CD4-positive, alpha-beta T cell treated with Interleukin-2 at 100 ng/mL for 4 hours (primary cell): ENCODE results near the gene OTUD5.

Experiments used
- DNase-seq: peaks from one replicate; pipeline ENCODE4 v3.0.0-alpha.2; 2020; ENCODE audit warnings: low spot score

Gene OTUD5

DNA sequence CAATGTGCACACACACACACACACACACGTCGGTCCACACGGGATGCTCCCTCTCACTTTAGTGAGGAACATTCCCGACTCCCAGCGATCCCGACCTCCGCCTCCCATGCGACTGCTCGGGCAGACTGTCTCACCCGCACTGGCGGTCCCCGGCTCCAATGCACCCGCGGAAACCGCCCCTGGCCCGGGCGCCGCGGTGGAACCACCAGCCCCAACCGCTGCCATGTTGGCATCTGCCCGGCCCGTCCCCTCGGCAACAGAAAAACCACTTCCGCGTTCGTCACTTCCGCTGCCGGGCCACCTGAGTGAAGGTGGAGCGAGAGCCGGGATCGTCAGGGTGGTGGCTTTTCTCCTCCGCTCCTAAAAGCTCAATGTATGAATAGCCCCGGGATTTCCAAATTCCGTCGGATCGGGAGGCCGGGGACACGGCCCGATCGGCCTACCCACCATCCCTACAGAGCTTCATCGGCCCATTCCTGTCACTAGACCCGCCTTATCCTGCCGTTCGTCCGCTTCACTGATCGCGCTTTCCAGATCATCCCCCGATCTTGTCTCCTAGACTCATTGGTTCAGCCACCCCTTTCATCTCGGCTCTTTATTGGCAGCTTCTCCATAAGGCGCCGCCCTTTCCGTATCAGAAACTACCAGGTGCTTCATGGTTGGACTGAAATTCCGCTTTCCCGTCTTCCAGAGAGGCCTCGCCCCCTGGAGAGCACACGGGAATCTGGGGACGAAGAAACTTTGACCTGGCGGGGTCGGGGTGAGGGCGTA, 45.8 kb downstream of the OTUD5 start, which contains the start of gene SLC35A2:
Gene SLC35A2 (minus strand): TSS at position 235 of the 771 bp plus-strand sequence. CDS start 10 bp downstream, at position 225.
- DNase-seq: peak; percentile 85

- peak; percentile 19 for DNase-seq
Measured at GRCh38 chrX:48910926-48911411, 46.4 kb downstream of the OTUD5 start.

- no peak for DNase-seq
Measured at GRCh38 chrX:48909703-48910294, 47.6 kb downstream of the OTUD5 start.

- no peak for DNase-seq
Measured at GRCh38 chrX:48908600-48908999, 48.8 kb downstream of the OTUD5 start.

DNA sequence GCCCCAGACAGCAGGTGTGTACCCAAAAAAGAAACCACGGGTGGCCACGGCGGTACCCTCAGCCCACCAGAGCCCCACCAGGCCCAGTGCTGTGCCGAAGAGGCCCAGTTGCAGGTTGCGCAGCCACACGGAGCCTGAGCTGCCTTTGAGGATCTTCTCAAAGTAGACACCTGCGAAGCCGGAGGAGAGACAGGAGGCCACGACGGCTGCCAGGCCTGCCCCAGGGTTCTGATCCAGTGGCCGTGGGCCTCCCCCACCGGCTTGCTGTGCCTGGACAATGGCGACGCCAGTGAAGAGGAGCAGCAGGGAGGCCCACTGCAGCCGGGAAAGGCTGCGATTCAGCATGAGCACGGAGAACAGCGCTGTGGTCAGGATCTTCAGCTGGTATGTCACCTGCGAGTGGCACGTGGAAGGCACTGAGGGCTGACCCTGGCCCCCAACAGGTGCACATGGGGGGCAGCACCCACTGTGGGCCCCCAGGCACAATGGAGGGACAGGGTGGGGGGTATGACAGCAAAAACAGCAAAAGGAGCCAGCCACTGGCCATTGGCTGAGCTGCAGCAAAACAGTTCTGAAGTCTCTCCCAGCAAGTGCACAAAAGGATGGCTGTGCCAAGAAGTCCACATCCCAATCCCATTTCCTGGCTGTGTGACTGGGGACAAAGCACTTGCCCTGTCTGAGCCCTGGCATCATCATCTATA, 52.2 kb downstream of the OTUD5 start:
- no peak for DNase-seq

GRCh38 chrX:48904626-48905025, 52.8 kb downstream of the OTUD5 start:
- no peak for DNase-seq

- DNase-seq: no peak
Measured at GRCh38 chrX:48904180-48904579, 53.2 kb downstream of the OTUD5 start.

DNA sequence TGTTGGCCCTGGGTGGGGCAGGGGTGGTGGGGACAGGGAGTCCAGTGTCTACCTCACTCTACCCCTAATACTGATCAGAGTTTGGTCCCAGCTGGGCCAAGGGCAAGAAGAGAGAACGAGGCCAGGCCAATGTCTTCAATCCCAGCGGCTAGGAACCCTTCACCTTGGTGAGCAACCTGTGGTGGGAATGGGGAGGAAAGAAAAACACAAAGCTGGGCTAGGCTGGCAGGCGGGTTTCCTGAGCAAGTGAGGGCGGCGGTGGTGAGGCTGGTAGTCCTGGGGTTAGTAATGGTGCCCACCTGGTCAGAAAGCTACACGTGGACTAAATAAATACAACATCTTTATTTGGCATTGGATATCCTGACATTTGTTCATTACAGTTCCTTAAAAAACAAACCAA, 54.1 kb downstream of the OTUD5 start:
- no peak for DNase-seq

- no peak for DNase-seq
Measured at GRCh38 chrX:48902776-48903175, 54.6 kb downstream of the OTUD5 start.

DNA sequence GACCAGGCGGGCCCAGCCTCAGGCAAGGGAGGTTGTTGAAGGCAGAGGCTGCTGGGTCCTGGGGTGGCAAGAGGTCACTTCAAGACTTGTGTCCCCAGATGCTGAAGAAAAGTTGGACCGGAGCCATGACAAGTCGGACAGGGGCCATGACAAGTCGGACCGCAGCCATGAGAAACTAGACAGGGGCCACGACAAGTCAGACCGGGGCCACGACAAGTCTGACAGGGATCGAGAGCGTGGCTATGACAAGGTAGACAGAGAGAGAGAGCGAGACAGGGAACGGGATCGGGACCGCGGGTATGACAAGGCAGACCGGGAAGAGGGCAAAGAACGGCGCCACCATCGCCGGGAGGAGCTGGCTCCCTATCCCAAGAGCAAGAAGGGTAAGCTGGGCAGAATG, 55.3 kb downstream of the OTUD5 start:
- DNase-seq: no peak

DNA sequence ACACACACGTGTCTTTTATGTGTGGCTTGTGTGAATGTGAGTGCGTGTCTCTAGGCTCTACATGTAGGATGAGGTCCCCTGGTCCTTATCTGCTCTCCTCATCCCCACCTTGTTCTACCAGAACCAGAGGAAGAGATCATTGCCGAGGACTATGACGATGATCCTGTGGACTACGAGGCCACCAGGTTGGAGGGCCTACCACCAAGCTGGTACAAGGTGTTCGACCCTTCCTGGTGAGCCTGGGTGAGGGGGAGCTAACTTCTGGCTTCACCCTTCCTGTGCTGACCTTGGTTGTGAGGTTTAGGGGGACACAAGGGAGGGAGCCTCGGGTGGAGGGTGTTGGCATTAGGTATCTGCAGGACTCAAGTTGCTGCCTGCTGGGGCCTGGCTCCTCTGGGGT, 56.3 kb downstream of the OTUD5 start:
- DNase-seq: no peak

GRCh38 chrX:48899078-48899410, 58.4 kb downstream of the OTUD5 start:
- no peak for DNase-seq

DNA sequence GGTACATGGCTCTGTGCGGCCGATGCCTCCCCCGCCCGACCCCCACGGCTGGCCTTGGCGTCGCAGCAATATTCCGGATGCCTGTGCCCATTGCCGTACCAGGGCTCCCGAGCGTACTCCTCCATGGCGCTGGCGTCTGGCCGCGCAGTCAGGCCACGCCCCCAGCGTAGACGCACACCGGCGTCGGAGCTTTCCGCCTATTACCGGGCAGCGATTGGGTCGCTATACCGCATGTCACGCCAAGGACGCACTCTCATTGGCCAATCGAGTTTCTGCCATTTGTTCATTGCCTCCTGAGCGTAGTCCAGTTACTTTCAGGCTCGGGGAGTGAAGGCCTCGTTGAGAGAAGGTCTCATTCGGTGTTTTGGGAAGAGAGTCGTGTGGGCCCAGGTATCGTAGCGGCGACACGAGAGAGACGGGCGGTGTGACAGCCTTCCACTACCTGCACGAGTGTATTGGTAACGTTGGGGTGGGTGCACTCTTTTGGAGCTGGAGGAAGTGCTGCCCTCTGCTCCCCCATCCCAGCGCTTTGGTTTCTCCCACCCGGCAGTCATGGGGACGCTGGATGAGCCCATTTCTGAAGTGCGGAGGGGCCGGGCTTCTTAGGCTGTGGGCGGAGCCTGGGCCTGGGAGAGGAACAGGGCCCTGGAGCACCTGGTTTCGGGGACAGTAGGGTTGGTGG, 59.6 kb downstream of the OTUD5 start, which contains the start of the genes PQBP1 and TIMM17B:
Gene PQBP1 (plus strand): TSS at position 306 of the 682 bp plus-strand sequence. CDS start 580 bp downstream, outside the sequence.
Gene TIMM17B (minus strand): TSS at position 144 of the 682 bp plus-strand sequence. CDS start 19 bp downstream, at position 125.
- peak; percentile 91 for DNase-seq

- peak; percentile 59 for DNase-seq
Measured at GRCh38 chrX:48897157-48897624, 60.2 kb downstream of the OTUD5 start.

- DNase-seq: no peak
Measured at GRCh38 chrX:48896611-48897011, 60.8 kb downstream of the OTUD5 start.

GRCh38 chrX:48894891-48895290, 62.5 kb downstream of the OTUD5 start:
- no peak for DNase-seq

GRCh38 chrX:48893556-48894348, 63.7 kb downstream of the OTUD5 start:
- no peak for DNase-seq

- DNase-seq: no peak
Measured at GRCh38 chrX:48892896-48893295, 64.5 kb downstream of the OTUD5 start.

DNA sequence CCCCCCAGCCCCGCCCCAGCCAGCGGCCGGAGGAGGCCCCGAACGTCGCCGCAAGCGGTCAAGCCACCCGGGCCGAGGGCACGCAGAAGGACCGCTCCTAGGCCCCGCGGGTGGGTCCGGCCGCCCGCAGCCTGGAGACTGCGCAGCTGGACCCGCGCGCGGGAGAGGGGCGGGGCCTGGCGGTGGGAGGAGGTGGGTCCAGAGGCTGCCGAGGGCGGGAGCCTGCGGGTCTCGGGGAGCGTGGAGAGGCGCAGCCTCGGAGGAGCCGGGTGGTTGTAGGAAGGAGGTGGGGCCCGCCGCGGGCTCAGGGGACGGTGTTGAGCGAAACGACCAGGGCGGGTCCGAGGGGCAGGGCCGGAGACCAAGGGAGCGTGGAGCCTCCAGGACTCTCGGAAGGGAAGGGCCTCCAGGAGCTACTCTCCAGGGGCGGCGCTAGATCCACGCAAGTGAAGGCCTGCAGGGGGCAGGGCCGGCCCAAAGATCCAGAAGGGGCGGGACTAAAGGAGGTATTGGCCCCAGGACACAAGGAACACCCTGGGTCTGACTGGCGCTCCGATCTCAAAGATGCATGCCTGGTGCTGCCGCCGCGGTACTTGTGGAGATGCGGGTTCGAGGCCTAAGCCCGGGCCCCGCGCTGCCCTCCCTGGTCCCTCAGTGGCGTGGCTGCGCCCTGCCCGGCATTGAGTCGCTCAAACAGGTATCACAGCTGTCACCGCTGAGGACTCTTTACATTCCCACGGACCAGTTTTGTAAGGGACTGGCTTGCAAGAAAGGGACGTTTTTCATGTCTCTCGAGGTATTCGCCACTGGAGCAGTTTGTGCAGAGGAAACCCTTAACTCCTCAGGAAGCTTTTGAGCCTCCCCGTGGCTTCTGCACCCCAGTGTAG, 65.8 kb downstream of the OTUD5 start:
- DNase-seq: peak; percentile 80

- no peak for DNase-seq
Measured at GRCh38 chrX:48890934-48891401, 66.4 kb downstream of the OTUD5 start.
